ENCODE measurements around the gene SH3RF1. TPM values are rescaled to one million over a fixed set of nuclear protein-coding genes. Genes with fewer than 3 reads are reported as not detected.

The SH3RF1 gene
- total RNA-seq, 1 donor from 2014 or later = 33.8 TPM

GRCh38 chr4:169098532-169098931 lies 172.2 kb downstream of the SH3RF1 start:
- peaks cover 27% of the 10 kb centered on the region for H3K36me3 ChIP-seq
- TF ChIP-seq CTCF (IDR thresholded peaks at IDR 0.05) = no peak
- no peak overlapping the region for H3K4me3 ChIP-seq
- DNase-seq (no peak), ATAC-seq (peak; percentile 69)
- H3K9me3 ChIP-seq = no peaks in the 10 kb centered on the region
- H3K4me1 ChIP-seq = no peaks in the 10 kb centered on the region
- H3K27me3 ChIP-seq = no peaks in the 10 kb centered on the region
- H3K27ac ChIP-seq = no peak overlapping the region
- intact Hi-C loops (cut with DNase I) = no loop called here

DNA sequence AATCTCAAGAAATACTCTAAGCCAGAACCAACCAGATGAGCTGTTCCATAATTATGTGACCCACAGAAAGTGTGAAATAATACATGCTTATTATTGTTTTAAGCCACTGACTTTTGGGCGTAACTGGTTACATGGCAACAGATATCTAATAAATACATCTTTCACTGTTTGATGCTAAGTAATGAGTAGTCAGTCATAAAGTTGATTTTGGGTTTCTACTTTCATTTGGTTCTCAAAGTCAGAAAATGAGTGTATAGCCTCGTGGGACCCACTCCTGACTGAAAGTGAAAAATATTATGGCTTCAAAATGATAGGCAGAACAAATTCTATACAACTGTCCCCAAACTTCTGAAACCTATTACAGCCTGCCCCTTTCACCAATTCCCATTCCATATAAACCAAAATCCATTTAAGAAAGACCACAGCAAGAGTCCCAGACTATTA lies 172.7 kb downstream of the SH3RF1 start:
- Histone ChIP-seq H3K9me3 (no peaks in the 10 kb centered on the region), H3K36me3 (peaks cover 27% of the 10 kb centered on the region), H3K4me1 (no peaks in the 10 kb centered on the region), H3K4me3 (no peak overlapping the region), H3K27ac (no peak overlapping the region), H3K27me3 (no peaks in the 10 kb centered on the region)
- intact Hi-C loops (cut with DNase I) = no loop called here
- no peak for TF ChIP-seq CTCF (IDR thresholded peaks at IDR 0.05)
- ATAC-seq (no peak), DNase-seq (no peak)

DNA sequence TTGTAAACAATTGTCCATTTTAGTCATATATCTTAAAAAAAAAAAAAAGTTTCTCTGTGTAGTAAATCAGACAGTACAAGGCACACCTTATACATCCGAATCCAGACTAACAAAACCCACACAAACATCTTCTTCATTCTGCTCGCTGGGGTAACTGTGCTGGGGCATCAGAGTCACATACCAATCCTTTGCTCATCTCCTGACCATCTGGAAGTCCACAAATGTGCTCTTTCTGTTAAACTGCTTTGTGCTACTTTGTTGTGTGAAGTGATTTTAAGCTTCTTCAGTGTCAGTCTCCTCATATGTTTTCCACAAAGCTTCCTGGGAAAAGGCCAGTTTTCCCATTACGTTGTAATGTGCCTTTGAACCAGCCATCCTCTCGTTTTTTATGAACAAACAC lies 174.5 kb downstream of the SH3RF1 start:
- intact Hi-C loops (cut with DNase I) = no loop called here
- no peak for DNase-seq

DNA sequence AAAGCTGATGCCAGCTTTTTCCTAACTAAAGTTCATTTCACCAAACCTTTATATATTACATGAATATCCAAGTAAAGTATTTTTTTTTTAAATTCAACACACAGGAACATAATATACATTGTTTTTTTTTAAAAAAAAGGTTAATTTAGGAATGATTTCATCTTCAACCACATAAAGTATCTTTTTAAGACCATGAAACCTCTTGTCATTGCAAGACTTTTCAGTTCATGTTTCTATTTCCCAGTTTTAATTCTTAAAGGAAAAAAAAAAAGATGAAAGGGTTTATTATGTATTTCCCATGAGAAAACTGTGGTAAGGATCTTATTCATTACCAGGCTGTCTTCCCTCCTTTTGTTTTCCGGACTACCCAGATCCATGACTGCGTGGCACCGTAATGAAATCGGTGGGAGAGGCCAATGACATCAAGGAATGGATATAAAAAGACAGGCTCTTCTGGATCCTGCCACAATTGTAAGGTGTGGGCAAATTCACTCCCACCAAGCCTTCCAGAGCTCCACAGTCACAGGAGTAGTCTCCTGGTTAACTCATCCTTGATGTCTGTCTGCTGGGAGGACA lies 176.0 kb downstream of the SH3RF1 start:
- intact Hi-C loops (cut with DNase I) = no loop called here
- Histone ChIP-seq H3K27ac (no peak overlapping the region), H3K9me3 (peaks cover 15% of the 10 kb centered on the region), H3K27me3 (no peaks in the 10 kb centered on the region), H3K4me3 (no peak overlapping the region), H3K36me3 (peaks cover 27% of the 10 kb centered on the region), H3K4me1 (no peaks in the 10 kb centered on the region)
- TF ChIP-seq CTCF (IDR thresholded peaks at IDR 0.05) = no peak
- ATAC-seq (no peak), DNase-seq (no peak)

More for the DNA sequence above, 174.5 kb downstream of the SH3RF1 start:
- Histone ChIP-seq H3K9me3 (peaks cover 1% of the 10 kb centered on the region), H3K27me3 (no peaks in the 10 kb centered on the region), H3K4me1 (no peaks in the 10 kb centered on the region), H3K4me3 (no peak overlapping the region), H3K27ac (no peak overlapping the region), H3K36me3 (peaks cover 27% of the 10 kb centered on the region)
- no peak for ATAC-seq
- no peak for TF ChIP-seq CTCF (IDR thresholded peaks at IDR 0.05)

GRCh38 chr4:169092889-169093522 lies 177.8 kb downstream of the SH3RF1 start:
- Histone ChIP-seq H3K27me3 (no peaks in the 10 kb centered on the region), H3K36me3 (peaks cover 27% of the 10 kb centered on the region), H3K9me3 (peaks cover 15% of the 10 kb centered on the region), H3K27ac (no peak overlapping the region), H3K4me3 (no peak overlapping the region), H3K4me1 (no peaks in the 10 kb centered on the region)
- TF ChIP-seq CTCF (IDR thresholded peaks at IDR 0.05) = no peak
- DNase-seq = no peak
- ATAC-seq = no peak
- intact Hi-C loops (cut with DNase I) = no loop called here

Data from upper lobe of right lung (tissue), 1 donor.